Vagina (tissue), 2 donors: Measurements from ENCODE around the gene POC1A.

Experiments
- POLR2A ChIP-seq, 2 donors: fragments of 450-650 bp; IDR thresholded peaks; one replicate each; pipeline ENCODE4 v1.6.1; 2017; ENCODE audit warnings: antibody characterized with exemption in 2 of 2, mild to moderate bottlenecking in 2 of 2, moderate library complexity in 2 of 2
- POLR2AphosphoS5 ChIP-seq, 2 donors: sonication (generic); formaldehyde crosslinking; IDR thresholded peaks; one replicate each; pipeline ENCODE4 v1.9.0; 2017; ENCODE audit warnings: antibody characterized with exemption in 2 of 2, mild to moderate bottlenecking in 2 of 2, low read depth in 1 of 2; ENCODE audit not compliant: insufficient read depth in 1 of 2
- TF ChIP-seq, protein P1 (sequence below), 3 experiments: fragments of 450-650 bp in 2 of 3; fragments of 200-600 bp in 1 of 3; sonication (generic) in 1 of 3; IDR thresholded peaks; one replicate each; pipeline ENCODE4 v1.5.1; 2017 to 2019; ENCODE audit warnings: antibody characterized with exemption in 3 of 3, mild to moderate bottlenecking in 2 of 3, moderate library complexity in 2 of 3

DNA sequence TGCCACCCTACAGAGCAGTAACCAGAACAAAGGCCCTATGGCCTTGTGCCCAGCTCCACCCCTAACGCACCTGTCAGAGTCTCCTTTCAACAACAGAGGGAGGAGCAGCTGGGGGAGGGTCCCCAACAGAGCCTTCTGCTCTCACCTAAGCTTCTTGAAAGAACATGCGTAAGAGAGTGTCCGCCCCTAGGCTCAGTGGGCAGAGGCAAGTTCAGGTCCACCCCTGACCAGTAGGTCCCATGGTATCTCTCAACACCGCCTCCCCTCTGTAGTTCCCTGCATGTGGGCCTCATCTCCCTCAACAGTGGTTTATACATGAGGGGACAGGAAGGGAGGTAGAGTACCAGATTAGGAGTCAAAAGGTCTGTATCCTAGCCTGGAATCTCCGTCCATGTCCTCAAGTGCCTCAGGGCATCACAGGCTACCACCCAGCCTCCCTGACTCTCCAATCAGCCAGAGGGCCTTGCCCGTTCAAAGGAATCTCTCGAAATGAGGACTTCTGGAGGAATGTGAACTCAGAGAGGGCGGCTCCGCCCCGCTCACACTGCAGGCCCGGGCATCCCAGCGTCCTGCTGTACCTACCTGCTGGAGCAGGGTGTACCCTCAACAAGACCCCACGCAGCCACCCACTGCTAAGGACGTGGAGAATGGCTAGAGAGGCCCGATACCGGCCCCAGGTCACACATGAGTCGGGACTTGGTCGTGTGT, 680 bp downstream of the POC1A start:
- TF ChIP-seq, protein P1, sequence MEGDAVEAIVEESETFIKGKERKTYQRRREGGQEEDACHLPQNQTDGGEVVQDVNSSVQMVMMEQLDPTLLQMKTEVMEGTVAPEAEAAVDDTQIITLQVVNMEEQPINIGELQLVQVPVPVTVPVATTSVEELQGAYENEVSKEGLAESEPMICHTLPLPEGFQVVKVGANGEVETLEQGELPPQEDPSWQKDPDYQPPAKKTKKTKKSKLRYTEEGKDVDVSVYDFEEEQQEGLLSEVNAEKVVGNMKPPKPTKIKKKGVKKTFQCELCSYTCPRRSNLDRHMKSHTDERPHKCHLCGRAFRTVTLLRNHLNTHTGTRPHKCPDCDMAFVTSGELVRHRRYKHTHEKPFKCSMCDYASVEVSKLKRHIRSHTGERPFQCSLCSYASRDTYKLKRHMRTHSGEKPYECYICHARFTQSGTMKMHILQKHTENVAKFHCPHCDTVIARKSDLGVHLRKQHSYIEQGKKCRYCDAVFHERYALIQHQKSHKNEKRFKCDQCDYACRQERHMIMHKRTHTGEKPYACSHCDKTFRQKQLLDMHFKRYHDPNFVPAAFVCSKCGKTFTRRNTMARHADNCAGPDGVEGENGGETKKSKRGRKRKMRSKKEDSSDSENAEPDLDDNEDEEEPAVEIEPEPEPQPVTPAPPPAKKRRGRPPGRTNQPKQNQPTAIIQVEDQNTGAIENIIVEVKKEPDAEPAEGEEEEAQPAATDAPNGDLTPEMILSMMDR (IDR thresholded peaks at IDR 0.05): no peak
- no peak for TF ChIP-seq POLR2AphosphoS5 (IDR thresholded peaks at IDR 0.05; ENCODE audit: insufficient read depth in 1 of 2, low read depth in 1 of 2)
- TF ChIP-seq POLR2A (IDR thresholded peaks at IDR 0.05): no peak
